Body of pancreas (tissue), 4 donors: ENCODE data around the gene DHRS12.
A peak's percentile ranks its signal among the peaks of the same experiment; 100 is the strongest.

Source experiments
- POLR2A ChIP-seq, 3 donors: fragments of 450-650 bp; IDR thresholded peaks; one replicate each; pipeline ENCODE4 v1.6.1; 2016; ENCODE audit warnings: antibody characterized with exemption in 3 of 3, mild to moderate bottlenecking in 2 of 3
- TF ChIP-seq, protein P1 (sequence below), 7 experiments: fragments of 450-650 bp in 4 of 7; fragments of 200-600 bp in 3 of 7; sonication (generic) in 3 of 7; IDR thresholded peaks; one replicate each; pipeline ENCODE4 v1.5.1; 2016 to 2019; ENCODE audit warnings: antibody characterized with exemption in 7 of 7

DNA sequence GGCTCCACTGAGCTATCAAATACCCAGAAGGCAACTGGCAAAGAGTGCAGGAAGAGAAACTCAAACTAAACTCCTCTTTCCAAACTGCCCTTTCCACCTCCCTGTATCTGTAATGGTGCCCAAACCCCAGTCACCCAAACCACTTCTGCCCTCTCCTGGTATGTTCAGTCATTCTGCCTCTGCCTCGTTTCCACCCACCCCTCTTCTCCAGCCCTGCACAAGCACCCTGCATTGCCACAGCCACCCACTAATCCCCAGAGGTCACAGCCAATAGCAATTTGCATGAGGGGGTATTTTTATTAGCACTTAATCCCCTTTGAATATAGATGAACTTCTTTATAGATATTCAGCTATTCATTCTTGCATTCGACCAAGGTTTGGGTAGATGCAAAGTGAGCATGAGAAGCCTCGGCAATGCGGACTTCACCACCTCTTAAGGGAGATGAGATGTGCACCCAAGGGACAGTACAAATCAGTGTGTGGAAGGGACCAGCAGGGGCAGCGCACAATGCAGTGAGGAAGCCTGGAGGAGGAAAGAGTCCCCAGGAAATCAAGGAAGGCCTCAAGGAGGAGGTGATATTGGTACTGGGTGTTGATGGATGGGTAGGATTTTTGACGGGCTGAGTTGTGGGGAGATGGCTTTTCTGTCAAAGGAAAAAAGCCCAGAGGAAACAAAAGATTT is 28.6 kb upstream of the DHRS12 start:
- TF ChIP-seq, protein P1, sequence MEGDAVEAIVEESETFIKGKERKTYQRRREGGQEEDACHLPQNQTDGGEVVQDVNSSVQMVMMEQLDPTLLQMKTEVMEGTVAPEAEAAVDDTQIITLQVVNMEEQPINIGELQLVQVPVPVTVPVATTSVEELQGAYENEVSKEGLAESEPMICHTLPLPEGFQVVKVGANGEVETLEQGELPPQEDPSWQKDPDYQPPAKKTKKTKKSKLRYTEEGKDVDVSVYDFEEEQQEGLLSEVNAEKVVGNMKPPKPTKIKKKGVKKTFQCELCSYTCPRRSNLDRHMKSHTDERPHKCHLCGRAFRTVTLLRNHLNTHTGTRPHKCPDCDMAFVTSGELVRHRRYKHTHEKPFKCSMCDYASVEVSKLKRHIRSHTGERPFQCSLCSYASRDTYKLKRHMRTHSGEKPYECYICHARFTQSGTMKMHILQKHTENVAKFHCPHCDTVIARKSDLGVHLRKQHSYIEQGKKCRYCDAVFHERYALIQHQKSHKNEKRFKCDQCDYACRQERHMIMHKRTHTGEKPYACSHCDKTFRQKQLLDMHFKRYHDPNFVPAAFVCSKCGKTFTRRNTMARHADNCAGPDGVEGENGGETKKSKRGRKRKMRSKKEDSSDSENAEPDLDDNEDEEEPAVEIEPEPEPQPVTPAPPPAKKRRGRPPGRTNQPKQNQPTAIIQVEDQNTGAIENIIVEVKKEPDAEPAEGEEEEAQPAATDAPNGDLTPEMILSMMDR (IDR thresholded peaks at IDR 0.05): peak in 5 of 7 experiments; percentile 38 to 62 (median 49)
- TF ChIP-seq POLR2A (IDR thresholded peaks at IDR 0.05): no peak
